IMR-90 (cell line): ENCODE measurements around the gene ARPC4.
"Not testable (repeated sequence)": the region's sequence is repeated elsewhere in the genome, so short reads cannot be mapped to it uniquely, and the experiment has no call there.

Source experiments
- CEBPB ChIP-seq: IDR thresholded peaks from 2 replicates; pipeline ENCODE4 v1.6.1; 2012; ENCODE audit warnings: low read depth, low read length, improper control_type of control experiment
- CHD1 ChIP-seq: IDR thresholded peaks from 2 replicates; pipeline ENCODE4 v1.6.1; 2012; ENCODE audit warnings: low read depth, low read length, improper control_type of control experiment
- FOS ChIP-seq: fragments of 150-350 bp; IDR thresholded peaks from 2 replicates; pipeline ENCODE4 v1.6.1; 2016; ENCODE audit warnings: low read depth, low read length
- MAFK ChIP-seq: IDR thresholded peaks from 2 replicates; pipeline ENCODE4 v1.6.1; 2012; ENCODE audit warnings: low read depth, low read length, improper control_type of control experiment
- MAZ ChIP-seq: IDR thresholded peaks from 2 replicates; pipeline ENCODE4 v1.6.1; 2012; ENCODE audit warnings: low read depth, mild to moderate bottlenecking, low read length, improper control_type of control experiment, moderate library complexity, borderline replicate concordance
- MXI1 ChIP-seq: IDR thresholded peaks from 2 replicates; pipeline ENCODE4 v1.6.1; 2012; ENCODE audit warnings: low read depth, mild to moderate bottlenecking, low read length, moderate library complexity, borderline replicate concordance
- NFE2L2 ChIP-seq: fragments of 150-350 bp; IDR thresholded peaks from 2 replicates; pipeline ENCODE4 v1.6.1; 2016; ENCODE audit warnings: low read depth, mild to moderate bottlenecking, low read length
- POLR2A ChIP-seq: IDR thresholded peaks from 2 replicates; pipeline ENCODE4 v1.6.1; 2012; ENCODE audit warnings: mild to moderate bottlenecking, low read depth, low read length
- RAD21 ChIP-seq: IDR thresholded peaks from 2 replicates; pipeline ENCODE4 v1.6.1; 2012; ENCODE audit warnings: low read length, improper control_type of control experiment
- RFX5 ChIP-seq: IDR thresholded peaks from 2 replicates; pipeline ENCODE4 v1.8.0; 2012; ENCODE audit warnings: low read depth, mild to moderate bottlenecking, low read length, moderate library complexity
- SMC3 ChIP-seq: fragments of 150-350 bp; IDR thresholded peaks from 2 replicates; pipeline ENCODE4 v1.6.1; 2016; ENCODE audit warnings: low read depth, mild to moderate bottlenecking, antibody characterized with exemption, low read length, moderate library complexity
- TF ChIP-seq, protein P1 (sequence below): conservative IDR thresholded peaks from 2 replicates; pipeline ENCODE4 v1.5.1; 2012; ENCODE audit warnings: mild to moderate bottlenecking, low read depth, low read length, improper control_type of control experiment
- TF ChIP-seq, protein P2 (sequence below): fragments of 150-350 bp; IDR thresholded peaks from 2 replicates; pipeline ENCODE4 v1.6.1; 2017; ENCODE audit warnings: mild to moderate bottlenecking, antibody characterized with exemption, low read length, low read depth

DNA sequence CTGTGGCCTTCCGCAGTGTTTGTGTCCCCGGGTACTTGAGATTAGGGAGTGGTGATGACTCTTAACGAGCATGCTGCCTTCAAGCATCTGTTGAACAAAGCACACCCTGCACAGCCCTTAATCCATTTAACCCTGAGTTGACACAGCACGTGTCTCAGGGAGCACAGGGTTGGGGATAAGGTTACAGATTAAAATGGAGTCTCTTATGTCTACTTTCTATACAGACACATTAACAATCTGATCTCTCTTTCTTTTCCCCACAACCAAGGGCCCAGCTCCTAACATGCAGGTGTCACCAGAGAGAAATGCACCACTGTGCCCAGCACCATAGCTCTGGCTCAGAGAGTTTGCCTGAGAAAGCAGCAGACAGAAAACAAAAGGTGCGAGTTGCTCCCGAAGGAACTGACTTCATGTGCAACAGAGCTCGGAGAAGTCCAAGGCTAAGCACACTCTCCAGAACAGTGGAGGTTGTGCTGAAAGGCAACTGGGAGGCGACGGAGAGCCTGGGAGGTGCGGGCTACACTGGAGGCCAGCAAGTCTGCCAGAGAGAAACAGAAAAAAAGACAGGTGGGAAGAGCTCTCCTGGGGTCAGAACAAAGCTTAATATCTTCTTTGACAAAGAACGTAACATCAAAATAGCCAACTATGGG lies 61.5 kb downstream of the ARPC4 start:
- TF ChIP-seq SMC3, CEBPB, POLR2A, CHD1, FOS, RAD21, RFX5, NFE2L2, MAZ, MAFK, MXI1: not testable (repeated sequence)
- TF ChIP-seq, protein P1, sequence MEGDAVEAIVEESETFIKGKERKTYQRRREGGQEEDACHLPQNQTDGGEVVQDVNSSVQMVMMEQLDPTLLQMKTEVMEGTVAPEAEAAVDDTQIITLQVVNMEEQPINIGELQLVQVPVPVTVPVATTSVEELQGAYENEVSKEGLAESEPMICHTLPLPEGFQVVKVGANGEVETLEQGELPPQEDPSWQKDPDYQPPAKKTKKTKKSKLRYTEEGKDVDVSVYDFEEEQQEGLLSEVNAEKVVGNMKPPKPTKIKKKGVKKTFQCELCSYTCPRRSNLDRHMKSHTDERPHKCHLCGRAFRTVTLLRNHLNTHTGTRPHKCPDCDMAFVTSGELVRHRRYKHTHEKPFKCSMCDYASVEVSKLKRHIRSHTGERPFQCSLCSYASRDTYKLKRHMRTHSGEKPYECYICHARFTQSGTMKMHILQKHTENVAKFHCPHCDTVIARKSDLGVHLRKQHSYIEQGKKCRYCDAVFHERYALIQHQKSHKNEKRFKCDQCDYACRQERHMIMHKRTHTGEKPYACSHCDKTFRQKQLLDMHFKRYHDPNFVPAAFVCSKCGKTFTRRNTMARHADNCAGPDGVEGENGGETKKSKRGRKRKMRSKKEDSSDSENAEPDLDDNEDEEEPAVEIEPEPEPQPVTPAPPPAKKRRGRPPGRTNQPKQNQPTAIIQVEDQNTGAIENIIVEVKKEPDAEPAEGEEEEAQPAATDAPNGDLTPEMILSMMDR = not testable (repeated sequence)
- TF ChIP-seq, protein P2, sequence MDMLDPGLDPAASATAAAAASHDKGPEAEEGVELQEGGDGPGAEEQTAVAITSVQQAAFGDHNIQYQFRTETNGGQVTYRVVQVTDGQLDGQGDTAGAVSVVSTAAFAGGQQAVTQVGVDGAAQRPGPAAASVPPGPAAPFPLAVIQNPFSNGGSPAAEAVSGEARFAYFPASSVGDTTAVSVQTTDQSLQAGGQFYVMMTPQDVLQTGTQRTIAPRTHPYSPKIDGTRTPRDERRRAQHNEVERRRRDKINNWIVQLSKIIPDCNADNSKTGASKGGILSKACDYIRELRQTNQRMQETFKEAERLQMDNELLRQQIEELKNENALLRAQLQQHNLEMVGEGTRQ = not testable (repeated sequence)
